HG02571 (cell line): ENCODE measurements around the gene WDTC1.

Source experiments
- ATAC-seq: cut with Tn5 transposase; IDR thresholded peaks from one replicate; pipeline ENCODE4 v1.9.1; 2021; ENCODE audit warnings: mild to moderate bottlenecking, moderate library complexity; ENCODE audit not compliant: unreplicated experiment

Gene WDTC1

GRCh38 chr1:27300341-27301051, 66.1 kb downstream of the WDTC1 start:
- no peak for ATAC-seq

GRCh38 chr1:27301052-27301422, 66.6 kb downstream of the WDTC1 start:
- no peak for ATAC-seq

GRCh38 chr1:27301582-27302199, 67.3 kb downstream of the WDTC1 start:
- no peak for ATAC-seq

GRCh38 chr1:27302612-27303011, 68.2 kb downstream of the WDTC1 start:
- no peak for ATAC-seq

GRCh38 chr1:27303509-27303908, 69.1 kb downstream of the WDTC1 start:
- ATAC-seq, result no peak

GRCh38 chr1:27306071-27306470, 71.6 kb downstream of the WDTC1 start:
- ATAC-seq, result no peak

GRCh38 chr1:27306892-27307761, 72.7 kb downstream of the WDTC1 start:
- no peak for ATAC-seq

- ATAC-seq, result no peak
Measured at GRCh38 chr1:27307874-27308598, 73.6 kb downstream of the WDTC1 start.

- ATAC-seq, result no peak
Measured at GRCh38 chr1:27314169-27314568, 79.7 kb downstream of the WDTC1 start.

GRCh38 chr1:27314737-27315136, 80.3 kb downstream of the WDTC1 start:
- no peak for ATAC-seq

GRCh38 chr1:27316860-27317259, 82.4 kb downstream of the WDTC1 start:
- no peak for ATAC-seq

GRCh38 chr1:27318136-27318535, 83.7 kb downstream of the WDTC1 start:
- no peak for ATAC-seq

GRCh38 chr1:27318596-27318995, 84.2 kb downstream of the WDTC1 start:
- ATAC-seq, result no peak

GRCh38 chr1:27321813-27322568, 87.6 kb downstream of the WDTC1 start, which contains the start of gene TMEM222:
Gene TMEM222, plus strand, starts transcription at chr1:27322163. Its CDS starts 35 bp downstream, at chr1:27322198.
- ATAC-seq, result peak; percentile 86

- ATAC-seq, result no peak
Measured at GRCh38 chr1:27322569-27323240, 88.3 kb downstream of the WDTC1 start.

GRCh38 chr1:27325286-27325685, 90.9 kb downstream of the WDTC1 start:
- no peak for ATAC-seq

- no peak for ATAC-seq
Measured at GRCh38 chr1:27327964-27328363, 93.5 kb downstream of the WDTC1 start.

GRCh38 chr1:27330786-27331185, 96.4 kb downstream of the WDTC1 start:
- no peak for ATAC-seq

- no peak for ATAC-seq
Measured at GRCh38 chr1:27331426-27331825, 97.0 kb downstream of the WDTC1 start.

- ATAC-seq, result no peak
Measured at GRCh38 chr1:27331922-27332321, 97.5 kb downstream of the WDTC1 start.
